Activated naive CD4-positive, alpha-beta T cell treated with anti-CD3 and anti-CD28 coated beads for 36 hours (primary cell): ENCODE measurements around the gene MASP1. TPM values are rescaled to one million over a fixed set of nuclear protein-coding genes. Genes with fewer than 3 reads are reported as not detected.

Source experiments
- CTCF ChIA-PET: fragments of 350-600 bp; sonication (Branson Sonifier 250); formaldehyde crosslinking; loops from one replicate; lab custom pipeline; 2021; ENCODE audit warnings: antibody characterized with exemption; lab: Charles Lee
- DNase-seq: peaks from one replicate; pipeline ENCODE4 v3.0.0-alpha.2; 2020
- H3K27ac Mint-ChIP-seq: one replicate; pipeline ENCODE4 v1.8.0; 2021; ENCODE audit warnings: mild to moderate bottlenecking, mixed read lengths
- H3K27me3 Mint-ChIP-seq: one replicate; pipeline ENCODE4 v1.8.0; 2021; ENCODE audit warnings: low read depth, mixed read lengths
- H3K36me3 Mint-ChIP-seq: one replicate; pipeline ENCODE4 v1.8.0; 2021; ENCODE audit warnings: low read depth, mixed read lengths
- H3K4me1 Mint-ChIP-seq: one replicate; pipeline ENCODE4 v1.8.0; 2021; ENCODE audit warnings: low read depth, mixed read lengths
- H3K4me3 Mint-ChIP-seq: one replicate; pipeline ENCODE4 v1.8.0; 2021; ENCODE audit warnings: mild to moderate bottlenecking, moderate library complexity, mixed read lengths
- H3K9me3 Mint-ChIP-seq: one replicate; pipeline ENCODE4 v1.8.0; 2021; ENCODE audit warnings: mixed read lengths
- intact Hi-C: fragments of 100-400 bp; cut with micrococcal nuclease; formaldehyde crosslinking; loops from one replicate; pipeline ENCODE4 v1.15.1; 2023
- total RNA-seq, 2 experiments: library from RNA; stranded (reverse); gene quantifications; one replicate each; pipeline ENCODE4 v1.2.3, GENCODE V29; 2021

MASP1 gene
- total RNA-seq, 2 experiments from 2014 or later = not detected

- peak; percentile 51 for DNase-seq
- H3K4me1 Mint-ChIP-seq = peaks cover 7% of the 10 kb centered on the region
- no peaks in the 10 kb centered on the region for H3K36me3 Mint-ChIP-seq
- no peak overlapping the region for H3K27ac Mint-ChIP-seq
- H3K27me3 Mint-ChIP-seq = peaks cover 27% of the 10 kb centered on the region
- H3K9me3 Mint-ChIP-seq = no peaks in the 10 kb centered on the region
- intact Hi-C loops = loop anchor here (1.0 to 10.0 kb wide), 9 partner anchors 99 to 1830 kb away; no protein-coding TSS in a partner anchor
- no peak overlapping the region for H3K4me3 Mint-ChIP-seq
- CTCF ChIA-PET = interaction anchor here (0.6 to 9.8 kb wide), 71 partner anchors 9 to 1302 kb away, joined by 3 to 283 read pairs (median 4); partner anchors contain the start of genes RTP2 and RTP4
Observed at GRCh38 chr3:187318819-187319616, 27.5 kb upstream of the MASP1 start.

GRCh38 chr3:187315872-187316271 lies 24.3 kb upstream of the MASP1 start:
- Mint-ChIP-seq H3K4me3 (no peak overlapping the region), H3K36me3 (no peaks in the 10 kb centered on the region), H3K27me3 (peaks cover 43% of the 10 kb centered on the region), H3K4me1 (peaks cover 7% of the 10 kb centered on the region), H3K9me3 (no peaks in the 10 kb centered on the region), H3K27ac (no peak overlapping the region)
- intact Hi-C loops = loop anchor here (5.0 to 10.0 kb wide), 3 partner anchors 189 to 1636 kb away; no protein-coding TSS in a partner anchor
- CTCF ChIA-PET = interaction anchor here (1.3 to 9.8 kb wide), 5 partner anchors 52 to 362 kb away, joined by 3 to 283 read pairs (median 49); partner anchors contain the start of gene RTP4
- no peak for DNase-seq

GRCh38 chr3:187314176-187314575 lies 22.6 kb upstream of the MASP1 start:
- no peaks in the 10 kb centered on the region for H3K9me3 Mint-ChIP-seq
- DNase-seq = no peak
- peaks cover 7% of the 10 kb centered on the region for H3K4me1 Mint-ChIP-seq
- CTCF ChIA-PET = interaction anchor here (0.7 kb wide), 1 partner anchor 365 kb away, joined by 4 read pairs; no protein-coding TSS in a partner anchor
- intact Hi-C loops = loop anchor here (10.0 kb wide), 1 partner anchor 191 kb away; no protein-coding TSS in a partner anchor
- peaks cover 46% of the 10 kb centered on the region for H3K27me3 Mint-ChIP-seq
- H3K4me3 Mint-ChIP-seq = no peak overlapping the region
- H3K27ac Mint-ChIP-seq = no peak overlapping the region
- no peaks in the 10 kb centered on the region for H3K36me3 Mint-ChIP-seq

GRCh38 chr3:187310954-187311470 lies 19.5 kb upstream of the MASP1 start:
- Mint-ChIP-seq H3K27ac (no peak overlapping the region), H3K36me3 (no peaks in the 10 kb centered on the region), H3K27me3 (peaks cover 27% of the 10 kb centered on the region), H3K9me3 (no peaks in the 10 kb centered on the region), H3K4me1 (no peaks in the 10 kb centered on the region), H3K4me3 (no peak overlapping the region)
- CTCF ChIA-PET = interaction anchor here (0.7 kb wide), 1 partner anchor 245 kb away, joined by 3 read pairs; no protein-coding TSS in a partner anchor
- intact Hi-C loops = loop anchor here (10.0 kb wide), 1 partner anchor 194 kb away; no protein-coding TSS in a partner anchor
- DNase-seq = no peak

GRCh38 chr3:187310226-187310625 lies 18.7 kb upstream of the MASP1 start:
- Mint-ChIP-seq H3K27ac (no peak overlapping the region), H3K27me3 (peaks cover 25% of the 10 kb centered on the region), H3K4me3 (no peak overlapping the region), H3K4me1 (no peaks in the 10 kb centered on the region), H3K36me3 (no peaks in the 10 kb centered on the region), H3K9me3 (no peaks in the 10 kb centered on the region)
- CTCF ChIA-PET = interaction anchor here (0.5 to 0.6 kb wide), 2 partner anchors 306 to 369 kb away, joined by 3 read pairs; no protein-coding TSS in a partner anchor
- DNase-seq = no peak
- intact Hi-C loops = loop anchor here (10.0 kb wide), 1 partner anchor 195 kb away; no protein-coding TSS in a partner anchor

GRCh38 chr3:187305881-187306280 lies 14.3 kb upstream of the MASP1 start:
- H3K27ac Mint-ChIP-seq = no peak overlapping the region
- H3K4me3 Mint-ChIP-seq = no peak overlapping the region
- H3K9me3 Mint-ChIP-seq = no peaks in the 10 kb centered on the region
- intact Hi-C loops = no loop called here
- no peaks in the 10 kb centered on the region for H3K36me3 Mint-ChIP-seq
- CTCF ChIA-PET = interaction anchor here (1.7 to 4.7 kb wide), 2 partner anchors 13 to 374 kb away, joined by 6 to 24 read pairs; no protein-coding TSS in a partner anchor
- no peaks in the 10 kb centered on the region for H3K4me1 Mint-ChIP-seq
- DNase-seq = no peak
- H3K27me3 Mint-ChIP-seq = peaks cover 7% of the 10 kb centered on the region

- DNase-seq = no peak
- H3K27ac Mint-ChIP-seq = no peak overlapping the region
- CTCF ChIA-PET = interaction anchor here (1.0 kb wide), 1 partner anchor 20 kb away, joined by 5 read pairs; no protein-coding TSS in a partner anchor
- no peaks in the 10 kb centered on the region for H3K36me3 Mint-ChIP-seq
- no peaks in the 10 kb centered on the region for H3K9me3 Mint-ChIP-seq
- H3K27me3 Mint-ChIP-seq = peaks cover 8% of the 10 kb centered on the region
- intact Hi-C loops = loop anchor here (10.0 kb wide), 1 partner anchor 185 kb away; no protein-coding TSS in a partner anchor
- H3K4me1 Mint-ChIP-seq = no peaks in the 10 kb centered on the region
- no peak overlapping the region for H3K4me3 Mint-ChIP-seq
Observed at GRCh38 chr3:187299611-187300010, 8.1 kb upstream of the MASP1 start.

GRCh38 chr3:187296911-187297310 lies 5.4 kb upstream of the MASP1 start:
- H3K9me3 Mint-ChIP-seq = no peaks in the 10 kb centered on the region
- no peak overlapping the region for H3K4me3 Mint-ChIP-seq
- H3K27me3 Mint-ChIP-seq = peaks cover 16% of the 10 kb centered on the region
- DNase-seq = no peak
- CTCF ChIA-PET = interaction anchor here (1.4 kb wide), 1 partner anchor 10 kb away, joined by 3 read pairs; no protein-coding TSS in a partner anchor
- H3K27ac Mint-ChIP-seq = no peak overlapping the region
- H3K4me1 Mint-ChIP-seq = peaks cover 2% of the 10 kb centered on the region
- no peaks in the 10 kb centered on the region for H3K36me3 Mint-ChIP-seq
- intact Hi-C loops = loop anchor here (10.0 kb wide), 1 partner anchor 182 kb away; no protein-coding TSS in a partner anchor

- CTCF ChIA-PET = interaction anchor here (1.4 kb wide), 1 partner anchor 11 kb away, joined by 3 read pairs; no protein-coding TSS in a partner anchor
- Mint-ChIP-seq H3K36me3 (no peaks in the 10 kb centered on the region), H3K27me3 (peaks cover 14% of the 10 kb centered on the region), H3K4me3 (no peak overlapping the region), H3K4me1 (peaks cover 2% of the 10 kb centered on the region), H3K27ac (no peak overlapping the region), H3K9me3 (no peaks in the 10 kb centered on the region)
- DNase-seq = no peak
- intact Hi-C loops = loop anchor here (10.0 kb wide), 1 partner anchor 181 kb away; no protein-coding TSS in a partner anchor
Observed at GRCh38 chr3:187296058-187296457, 4.5 kb upstream of the MASP1 start.

GRCh38 chr3:187295316-187296034 lies 3.9 kb upstream of the MASP1 start:
- CTCF ChIA-PET = interaction anchor here (0.7 to 1.4 kb wide), 2 partner anchors 11 to 215 kb away, joined by 3 read pairs; no protein-coding TSS in a partner anchor
- Mint-ChIP-seq H3K27me3 (peaks cover 17% of the 10 kb centered on the region), H3K9me3 (no peaks in the 10 kb centered on the region), H3K27ac (no peak overlapping the region), H3K4me3 (no peak overlapping the region), H3K36me3 (no peaks in the 10 kb centered on the region), H3K4me1 (peaks cover 2% of the 10 kb centered on the region)
- intact Hi-C loops = loop anchor here (2.0 to 10.0 kb wide), 2 partner anchors 75 to 181 kb away; no protein-coding TSS in a partner anchor
- no peak for DNase-seq
